Panc1 (cell line): ENCODE data around the gene MID2. TPM values are rescaled to one million over a fixed set of nuclear protein-coding genes. Genes with fewer than 3 reads are reported as not detected.

Source experiments
- ATAC-seq: fragments of 200-7000 bp; cut with Tn5 transposase; 2 replicates; pipeline ENCODE4 v1.9.1; 2020; ENCODE audit warnings: mild to moderate bottlenecking, moderate library complexity
- BruUV-seq: library from RNA; stranded (reverse); fragments of 400-500 nt; replicated peaks from 2 replicates; lab custom pipeline; 2021; lab: Mats Ljungman, UMichigan
- CTCF ChIA-PET: fragments of 300-600 bp; sonication (Branson Sonifier 250); formaldehyde crosslinking; loops from one replicate; lab custom pipeline; 2022; ENCODE audit warnings: antibody characterized with exemption; lab: Charles Lee
- POLR2A ChIA-PET: fragments of 300-600 bp; sonication (Branson Sonifier 250); formaldehyde crosslinking; loops from one replicate; lab custom pipeline; 2022; ENCODE audit warnings: antibody characterized with exemption; lab: Charles Lee
- DNase-seq: peaks from one replicate; pipeline ENCODE4 v3.0.0-alpha.2; 2010; ENCODE audit warnings: low read depth, low spot score
- H3K27ac ChIP-seq: 2 replicates; pipeline ENCODE4 v1.5.1; 2011; ENCODE audit warnings: mild to moderate bottlenecking, low read length, inconsistent platforms
- H3K27me3 ChIP-seq: fragments of 200-500 bp; sonication (Bioruptor generic); 2 replicates; pipeline ENCODE4 v1.6.0; 2014; ENCODE audit warnings: low read length, inconsistent platforms; ENCODE audit not compliant: control insufficient read depth, insufficient read depth
- H3K36me3 ChIP-seq: fragments of 200-500 bp; sonication (Bioruptor generic); 2 replicates; pipeline ENCODE4 v1.5.1; 2014; ENCODE audit warnings: inconsistent platforms, mild to moderate bottlenecking, low read length, moderate library complexity; ENCODE audit not compliant: control insufficient read depth, insufficient read depth
- H3K4me1 ChIP-seq: 2 replicates; pipeline ENCODE4 v1.5.1; 2011; ENCODE audit warnings: inconsistent platforms, mild to moderate bottlenecking, low read length, moderate library complexity; ENCODE audit not compliant: control insufficient read depth, insufficient read depth
- H3K4me3 ChIP-seq, 2 experiments: 2 replicates each; pipeline ENCODE4 v1.5.1; 2011 to 2012; ENCODE audit warnings: low read depth in 2 of 2, low read length in 2 of 2, mild to moderate bottlenecking in 2 of 2, inconsistent platforms in 1 of 2, moderate library complexity in 1 of 2
- H3K9me3 ChIP-seq: fragments of 200-500 bp; sonication (Bioruptor generic); 2 replicates; pipeline ENCODE4 v1.5.1; 2014; ENCODE audit warnings: low read depth, mild to moderate bottlenecking, inconsistent platforms, low read length, moderate library complexity; ENCODE audit not compliant: control insufficient read depth, insufficient read depth
- POLR2AphosphoS5 ChIP-seq: IDR thresholded peaks from 2 replicates; pipeline ENCODE4 v1.6.1; 2012; ENCODE audit warnings: mild to moderate bottlenecking, low read depth, low read length, moderate library complexity
- SIN3A ChIP-seq: IDR thresholded peaks from 2 replicates; pipeline ENCODE4 v1.6.1; 2012; ENCODE audit warnings: low read depth, mild to moderate bottlenecking, low read length, moderate library complexity, borderline replicate concordance; ENCODE audit not compliant: insufficient read depth
- TCF7L2 ChIP-seq: IDR thresholded peaks from 2 replicates; pipeline ENCODE4 v1.6.1; 2011; ENCODE audit warnings: mild to moderate bottlenecking, low read depth, low read length, inconsistent platforms
- in situ Hi-C: cut with HindIII; loops from 2 replicates; pipeline ENCODE4 v1.10.0; 2016; ENCODE audit warnings: low sequenced_read_pairs, low pct_unique_long_range_greater_than_20kb
- intact Hi-C: fragments of 100-400 bp; cut with micrococcal nuclease; formaldehyde crosslinking; loops from one replicate; pipeline ENCODE4 v1.10.0; 2022; ENCODE audit not compliant: unreplicated experiment
- total RNA-seq: library from RNA; stranded (reverse); gene quantifications from one replicate; pipeline ENCODE4 v1.2.1, GENCODE V29; 2021; ENCODE audit not compliant: unreplicated experiment
- TF ChIP-seq, protein P1 (sequence below): fragments of 450-650 bp; IDR thresholded peaks from 2 replicates; pipeline ENCODE4 v1.5.1; 2017; ENCODE audit warnings: mild to moderate bottlenecking
- TF ChIP-seq, protein P2 (sequence below), 2 experiments: IDR thresholded peaks; 2 replicates each; pipeline ENCODE4 v1.6.1; 2011 to 2012; ENCODE audit warnings: low read depth in 2 of 2, control low read depth in 1 of 2, low read length in 1 of 2, mild to moderate bottlenecking in 1 of 2, moderate library complexity in 1 of 2; ENCODE audit not compliant: insufficient read depth in 1 of 2

MID2 gene
- total RNA-seq, 1 experiment from 2014 or later: 24.7 TPM

DNA sequence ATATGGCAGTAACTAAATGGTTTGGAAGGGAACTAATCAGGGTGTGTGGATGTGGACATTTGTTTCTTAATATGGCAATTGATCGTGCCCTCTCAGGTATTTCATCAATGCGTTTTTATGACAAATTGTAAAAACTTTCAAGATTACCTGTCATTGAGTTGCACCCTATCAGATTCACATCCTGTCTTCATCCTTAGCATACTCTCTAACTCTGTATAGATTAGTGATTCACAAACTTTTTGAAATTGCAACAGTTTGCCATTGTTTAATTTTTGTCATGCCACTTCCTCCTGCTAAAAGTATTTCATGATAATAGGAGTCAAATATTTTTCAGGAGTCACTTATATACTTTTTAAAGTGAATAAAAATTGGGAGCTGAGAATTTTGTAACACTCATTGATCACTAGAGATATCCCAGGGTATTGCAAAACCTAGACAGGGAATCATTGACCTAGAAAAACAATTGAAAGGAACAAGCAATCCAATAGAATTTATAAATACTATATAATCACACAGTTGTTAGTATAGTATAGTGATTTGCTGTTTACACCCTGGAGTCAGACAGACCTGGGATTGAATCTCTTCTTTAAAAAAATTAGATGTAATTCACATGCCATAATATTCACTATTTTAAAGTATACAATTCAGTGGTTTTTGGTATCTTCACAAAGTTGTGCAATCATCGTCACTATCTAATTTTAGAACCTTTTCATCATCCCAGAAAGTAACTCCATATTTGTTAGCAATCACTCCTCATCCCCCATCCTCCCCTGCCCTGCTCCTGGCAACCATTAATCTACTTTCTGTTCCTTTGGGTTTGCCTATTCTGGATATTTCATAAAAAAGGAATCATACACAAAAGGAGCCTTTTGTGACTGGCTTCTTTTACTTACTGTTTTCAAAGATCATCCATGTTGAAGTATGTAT, 8.9 kb downstream of the MID2 start:
- BruUV-seq: no TSS peak
- CTCF ChIA-PET: no interaction called here
- TF ChIP-seq, protein P1, sequence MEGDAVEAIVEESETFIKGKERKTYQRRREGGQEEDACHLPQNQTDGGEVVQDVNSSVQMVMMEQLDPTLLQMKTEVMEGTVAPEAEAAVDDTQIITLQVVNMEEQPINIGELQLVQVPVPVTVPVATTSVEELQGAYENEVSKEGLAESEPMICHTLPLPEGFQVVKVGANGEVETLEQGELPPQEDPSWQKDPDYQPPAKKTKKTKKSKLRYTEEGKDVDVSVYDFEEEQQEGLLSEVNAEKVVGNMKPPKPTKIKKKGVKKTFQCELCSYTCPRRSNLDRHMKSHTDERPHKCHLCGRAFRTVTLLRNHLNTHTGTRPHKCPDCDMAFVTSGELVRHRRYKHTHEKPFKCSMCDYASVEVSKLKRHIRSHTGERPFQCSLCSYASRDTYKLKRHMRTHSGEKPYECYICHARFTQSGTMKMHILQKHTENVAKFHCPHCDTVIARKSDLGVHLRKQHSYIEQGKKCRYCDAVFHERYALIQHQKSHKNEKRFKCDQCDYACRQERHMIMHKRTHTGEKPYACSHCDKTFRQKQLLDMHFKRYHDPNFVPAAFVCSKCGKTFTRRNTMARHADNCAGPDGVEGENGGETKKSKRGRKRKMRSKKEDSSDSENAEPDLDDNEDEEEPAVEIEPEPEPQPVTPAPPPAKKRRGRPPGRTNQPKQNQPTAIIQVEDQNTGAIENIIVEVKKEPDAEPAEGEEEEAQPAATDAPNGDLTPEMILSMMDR: no peak
- no peak for TF ChIP-seq SIN3A
- no peak for TF ChIP-seq POLR2AphosphoS5
- no peaks in the 10 kb centered on the region for H3K27me3 ChIP-seq
- no peaks in the 10 kb centered on the region for H3K36me3 ChIP-seq
- POLR2A ChIA-PET: no interaction called here
- no peak overlapping the region for H3K4me3 ChIP-seq
- DNase-seq (no peak), ATAC-seq (no peak)
- H3K9me3 ChIP-seq: no peaks in the 10 kb centered on the region
- H3K4me1 ChIP-seq: peaks cover 3% of the 10 kb centered on the region; the same call in 1 of the 2 replicates
- in situ Hi-C loops: no loop called here
- H3K27ac ChIP-seq: no peak overlapping the region
- intact Hi-C loops: no loop called here

DNA sequence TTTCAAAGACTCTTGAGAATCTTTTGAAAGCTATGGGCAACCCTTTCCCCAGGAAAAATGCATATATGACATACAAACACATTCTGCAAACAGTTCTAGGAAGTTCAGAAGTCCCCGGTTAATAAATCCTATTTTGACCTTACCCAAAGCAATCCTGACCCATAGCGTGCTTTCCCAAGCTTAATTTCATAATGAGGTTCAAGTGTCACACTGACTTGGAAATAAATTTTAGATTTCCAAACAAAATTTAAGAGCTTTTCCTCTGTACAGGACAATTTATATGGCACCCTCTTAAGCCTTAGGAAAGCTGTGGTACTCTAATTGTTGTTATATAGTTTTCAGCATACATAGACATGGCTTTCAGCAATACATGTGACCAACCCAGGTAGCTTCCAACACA, 11.3 kb downstream of the MID2 start:
- TF ChIP-seq TCF7L2 (no peak), SIN3A (no peak), POLR2AphosphoS5 (no peak)
- TF ChIP-seq, protein P2, sequence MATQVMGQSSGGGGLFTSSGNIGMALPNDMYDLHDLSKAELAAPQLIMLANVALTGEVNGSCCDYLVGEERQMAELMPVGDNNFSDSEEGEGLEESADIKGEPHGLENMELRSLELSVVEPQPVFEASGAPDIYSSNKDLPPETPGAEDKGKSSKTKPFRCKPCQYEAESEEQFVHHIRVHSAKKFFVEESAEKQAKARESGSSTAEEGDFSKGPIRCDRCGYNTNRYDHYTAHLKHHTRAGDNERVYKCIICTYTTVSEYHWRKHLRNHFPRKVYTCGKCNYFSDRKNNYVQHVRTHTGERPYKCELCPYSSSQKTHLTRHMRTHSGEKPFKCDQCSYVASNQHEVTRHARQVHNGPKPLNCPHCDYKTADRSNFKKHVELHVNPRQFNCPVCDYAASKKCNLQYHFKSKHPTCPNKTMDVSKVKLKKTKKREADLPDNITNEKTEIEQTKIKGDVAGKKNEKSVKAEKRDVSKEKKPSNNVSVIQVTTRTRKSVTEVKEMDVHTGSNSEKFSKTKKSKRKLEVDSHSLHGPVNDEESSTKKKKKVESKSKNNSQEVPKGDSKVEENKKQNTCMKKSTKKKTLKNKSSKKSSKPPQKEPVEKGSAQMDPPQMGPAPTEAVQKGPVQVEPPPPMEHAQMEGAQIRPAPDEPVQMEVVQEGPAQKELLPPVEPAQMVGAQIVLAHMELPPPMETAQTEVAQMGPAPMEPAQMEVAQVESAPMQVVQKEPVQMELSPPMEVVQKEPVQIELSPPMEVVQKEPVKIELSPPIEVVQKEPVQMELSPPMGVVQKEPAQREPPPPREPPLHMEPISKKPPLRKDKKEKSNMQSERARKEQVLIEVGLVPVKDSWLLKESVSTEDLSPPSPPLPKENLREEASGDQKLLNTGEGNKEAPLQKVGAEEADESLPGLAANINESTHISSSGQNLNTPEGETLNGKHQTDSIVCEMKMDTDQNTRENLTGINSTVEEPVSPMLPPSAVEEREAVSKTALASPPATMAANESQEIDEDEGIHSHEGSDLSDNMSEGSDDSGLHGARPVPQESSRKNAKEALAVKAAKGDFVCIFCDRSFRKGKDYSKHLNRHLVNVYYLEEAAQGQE (IDR thresholded peaks at IDR 0.05; ENCODE audit: insufficient read depth in 1 of 2, low read depth in 2 of 2, low read length in 1 of 2): no peak
- TF ChIP-seq, protein P1: no peak
- no peaks in the 10 kb centered on the region for H3K36me3 ChIP-seq
- no peak overlapping the region for H3K27ac ChIP-seq
- no TSS peak for BruUV-seq
- no peaks in the 10 kb centered on the region for H3K27me3 ChIP-seq
- H3K4me1 ChIP-seq: peaks cover 3% of the 10 kb centered on the region; the same call in 1 of the 2 replicates
- ChIA-PET CTCF (no interaction called here), POLR2A (no interaction called here)
- in situ Hi-C loops: no loop called here
- ATAC-seq (no peak), DNase-seq (no peak)
- intact Hi-C loops: no loop called here
- no peak overlapping the region for H3K4me3 ChIP-seq
- no peaks in the 10 kb centered on the region for H3K9me3 ChIP-seq
